HL-60/S4 treated with retinoic acid at 250 ng/mL for 4 days and 3 days (cell line): Measurements from ENCODE around the gene CPSF7.
"Not testable (repeated sequence)": the region's sequence is repeated elsewhere in the genome, so short reads cannot be mapped to it uniquely, and the experiment has no call there.

Experiments used
- in situ Hi-C: fragments of 300-500 bp; cut with MboI; formaldehyde crosslinking; loops from 2 replicates; pipeline ENCODE4 v1.7.0; 2022; ENCODE audit warnings: low sequenced_read_pairs

The CPSF7 gene

DNA sequence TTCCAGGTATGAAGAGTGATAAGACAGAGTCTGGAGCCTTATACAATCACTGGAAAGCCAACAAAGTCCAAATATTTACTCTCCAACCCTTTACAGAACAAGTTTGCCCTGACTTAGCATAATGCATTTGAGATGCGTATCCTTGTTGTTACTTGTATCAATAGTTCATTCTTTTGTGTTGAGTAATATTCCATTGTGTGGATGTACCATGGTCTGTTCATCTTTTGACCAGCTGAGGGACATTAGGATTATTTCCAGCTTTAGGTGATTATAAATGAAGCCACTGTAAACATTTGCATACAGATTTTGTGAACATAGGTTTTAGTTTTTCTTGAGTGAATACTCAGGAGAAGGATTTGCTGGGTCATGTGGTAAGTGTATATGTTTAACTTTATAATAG, 9.8 kb upstream of the CPSF7 start:
- in situ Hi-C loops: no loop called here

DNA sequence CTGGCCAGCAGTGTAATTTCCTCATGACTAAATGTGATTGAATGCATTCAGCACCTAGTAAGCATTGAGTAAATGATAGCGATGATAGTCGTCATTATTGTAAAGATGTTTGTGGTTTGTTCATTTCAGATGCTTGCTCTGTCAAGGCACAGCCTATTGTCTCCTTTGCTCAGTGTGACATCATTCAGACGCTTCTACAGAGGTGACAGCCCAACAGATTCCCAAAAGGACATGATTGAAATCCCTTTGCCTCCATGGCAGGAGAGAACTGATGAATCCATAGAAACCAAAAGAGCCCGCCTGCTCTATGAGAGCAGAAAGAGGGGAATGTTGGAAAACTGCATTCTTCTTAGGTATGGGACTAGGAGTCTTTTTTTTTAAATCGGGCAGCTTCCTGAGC, 7.7 kb upstream of the CPSF7 start:
- in situ Hi-C loops: no loop called here

GRCh38 chr11:61430839-61431238, 1.1 kb upstream of the CPSF7 start:
- in situ Hi-C loops: not testable (repeated sequence)

GRCh38 chr11:61429346-61429690, 457 bp downstream of the CPSF7 start:
- in situ Hi-C loops: no loop called here

DNA sequence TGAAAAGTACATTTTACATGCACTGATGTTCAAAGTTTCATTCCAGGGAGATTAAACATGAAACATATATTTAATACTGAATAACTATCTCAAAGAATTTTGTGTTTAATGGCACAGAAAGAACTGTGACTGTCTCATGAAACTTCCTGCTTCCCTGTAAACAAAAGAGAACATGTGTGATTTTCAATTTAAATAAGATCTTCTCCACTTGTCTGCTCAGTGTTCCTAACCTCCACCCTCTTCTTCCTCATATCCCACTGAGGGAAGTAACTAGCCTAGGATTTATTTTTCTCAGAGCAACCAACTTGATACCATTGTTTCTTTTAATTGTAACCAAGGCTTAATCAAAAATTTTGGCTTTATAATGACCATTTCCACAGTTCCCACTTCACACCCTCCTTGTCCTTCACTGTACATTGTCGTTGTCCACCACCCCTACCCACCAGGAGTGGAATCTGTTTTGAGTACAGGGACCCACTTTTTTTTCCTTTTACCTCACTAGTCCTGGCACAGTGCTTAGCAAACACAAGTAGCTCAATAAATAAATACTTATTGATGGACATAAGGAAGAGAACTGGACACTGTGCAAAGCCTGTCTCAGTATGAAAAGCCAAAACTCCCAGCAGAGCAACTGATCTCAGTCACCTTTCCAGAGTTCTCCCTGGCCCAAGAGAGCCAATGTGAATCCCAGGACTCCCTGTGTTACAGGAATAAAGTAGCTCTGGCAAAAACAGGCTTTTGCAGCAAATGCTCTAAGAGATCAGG, 4.2 kb downstream of the CPSF7 start:
- in situ Hi-C loops: no loop called here

DNA sequence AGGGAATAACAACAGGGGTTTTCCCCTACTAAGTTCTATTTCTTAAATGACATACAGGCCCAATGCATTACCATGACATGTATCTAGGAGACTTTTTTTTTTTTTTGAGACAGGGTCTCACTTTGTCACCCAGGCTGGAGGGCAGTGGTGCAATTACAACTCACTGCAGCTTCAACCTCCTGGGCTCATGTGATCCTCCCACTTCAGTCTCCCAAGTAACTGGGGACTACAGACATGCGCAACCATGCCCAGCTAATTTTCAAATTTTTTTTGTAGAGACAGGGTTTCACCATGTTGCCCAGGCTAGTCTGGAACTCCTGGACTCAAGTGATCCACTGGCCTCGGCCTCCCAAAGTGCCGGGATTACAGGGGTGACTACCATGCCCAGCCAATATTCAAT, 7.5 kb downstream of the CPSF7 start:
- in situ Hi-C loops: no loop called here

DNA sequence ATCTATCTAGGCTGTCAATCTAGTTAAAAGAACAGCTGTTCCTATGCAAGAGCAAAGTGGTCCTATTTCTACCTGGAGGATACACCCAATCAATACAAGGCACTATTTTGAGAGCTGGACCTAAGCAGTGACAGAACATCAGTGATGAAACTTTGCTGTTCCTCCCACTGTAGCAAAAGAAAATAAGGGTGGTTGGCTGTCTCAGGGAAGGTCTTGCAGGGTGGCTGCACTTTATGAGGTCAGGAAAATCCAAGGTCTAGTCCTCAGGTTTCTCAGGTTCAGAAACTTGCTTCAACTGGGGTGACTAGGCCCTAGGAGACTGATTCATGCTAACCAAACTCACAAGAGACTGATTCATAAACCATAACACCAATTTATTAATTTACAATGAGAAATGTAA, 11.6 kb downstream of the CPSF7 start:
- in situ Hi-C loops: no loop called here

- in situ Hi-C loops: no loop called here
Observed at GRCh38 chr11:61417670-61418069, 12.1 kb downstream of the CPSF7 start.

DNA sequence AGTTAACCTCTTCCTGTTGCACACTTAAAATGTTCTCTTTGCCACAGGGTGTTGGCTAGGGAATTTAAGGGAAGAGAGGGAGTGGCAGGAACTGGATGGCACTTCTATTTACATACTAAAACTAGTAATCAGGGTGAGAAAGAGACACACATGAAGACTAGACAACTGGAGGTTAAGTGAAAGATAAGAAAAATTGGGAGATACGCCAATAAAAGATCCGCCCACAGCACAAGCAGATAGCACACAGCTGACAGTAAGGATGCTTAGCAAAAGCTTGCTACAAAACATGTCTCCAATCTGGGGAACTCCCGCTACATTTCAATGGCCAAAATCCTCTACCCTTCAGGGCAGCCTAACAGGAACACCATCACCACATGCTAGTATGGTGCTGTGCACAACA, 12.8 kb downstream of the CPSF7 start:
- in situ Hi-C loops: no loop called here

- in situ Hi-C loops: no loop called here
Observed at GRCh38 chr11:61415381-61415780, 14.4 kb downstream of the CPSF7 start.

DNA sequence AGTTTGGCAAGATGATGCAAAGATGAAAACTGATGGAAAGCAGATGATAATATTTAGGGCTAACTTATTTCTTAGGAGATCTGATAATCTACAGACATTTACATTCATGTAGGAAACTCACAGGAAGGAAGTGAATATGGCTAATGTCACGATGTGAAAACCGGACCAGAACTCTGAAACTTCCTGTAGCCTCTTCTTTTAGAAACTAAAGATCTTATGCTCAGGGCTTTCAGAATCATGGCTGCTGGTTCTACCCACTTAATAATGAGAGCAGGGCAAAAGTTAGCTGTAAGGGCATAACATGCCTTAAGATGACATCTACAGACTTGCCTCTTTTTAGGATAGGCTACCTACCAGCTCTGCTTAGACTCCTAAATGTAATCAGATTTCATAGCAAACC, 15.2 kb downstream of the CPSF7 start:
- in situ Hi-C loops: no loop called here

DNA sequence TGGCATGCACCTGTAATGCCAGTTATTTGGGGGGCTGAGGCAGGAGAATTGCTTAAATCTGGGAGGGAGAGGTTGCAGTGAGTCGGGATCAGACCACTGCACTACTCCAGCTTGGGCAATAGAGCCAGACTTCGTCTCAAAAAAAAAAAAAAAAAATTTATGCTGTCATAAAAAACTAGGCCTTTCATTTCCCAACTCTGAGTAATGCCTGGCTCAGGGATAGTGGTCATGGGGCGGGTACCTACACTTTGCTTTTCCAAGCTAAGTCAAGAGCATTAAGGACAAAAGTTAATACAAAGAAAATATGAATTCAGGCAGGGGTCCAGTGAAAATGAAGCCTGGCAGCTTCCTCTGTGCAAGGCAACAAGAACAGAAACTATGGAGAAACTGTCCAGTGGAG, 16.3 kb downstream of the CPSF7 start:
- in situ Hi-C loops: no loop called here

DNA sequence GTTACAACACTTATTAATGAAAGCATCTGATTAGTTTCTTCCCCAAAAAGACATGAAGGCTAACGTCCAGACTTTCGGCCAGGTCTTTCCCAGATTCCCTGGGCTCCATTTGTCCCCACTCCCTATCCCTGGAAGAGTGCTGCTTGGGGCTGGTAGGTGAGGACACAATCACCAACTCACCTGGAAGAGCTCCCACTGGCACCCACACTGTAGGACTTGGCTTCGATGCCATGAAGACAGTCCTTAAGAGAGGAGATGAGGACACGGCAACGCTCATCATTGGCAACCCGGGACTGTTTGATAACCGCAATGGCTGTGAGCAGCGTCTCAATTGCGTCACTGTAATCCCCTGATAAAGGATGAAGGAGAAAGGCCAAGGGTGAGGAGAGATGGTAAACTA, 18.2 kb downstream of the CPSF7 start:
- in situ Hi-C loops: no loop called here

DNA sequence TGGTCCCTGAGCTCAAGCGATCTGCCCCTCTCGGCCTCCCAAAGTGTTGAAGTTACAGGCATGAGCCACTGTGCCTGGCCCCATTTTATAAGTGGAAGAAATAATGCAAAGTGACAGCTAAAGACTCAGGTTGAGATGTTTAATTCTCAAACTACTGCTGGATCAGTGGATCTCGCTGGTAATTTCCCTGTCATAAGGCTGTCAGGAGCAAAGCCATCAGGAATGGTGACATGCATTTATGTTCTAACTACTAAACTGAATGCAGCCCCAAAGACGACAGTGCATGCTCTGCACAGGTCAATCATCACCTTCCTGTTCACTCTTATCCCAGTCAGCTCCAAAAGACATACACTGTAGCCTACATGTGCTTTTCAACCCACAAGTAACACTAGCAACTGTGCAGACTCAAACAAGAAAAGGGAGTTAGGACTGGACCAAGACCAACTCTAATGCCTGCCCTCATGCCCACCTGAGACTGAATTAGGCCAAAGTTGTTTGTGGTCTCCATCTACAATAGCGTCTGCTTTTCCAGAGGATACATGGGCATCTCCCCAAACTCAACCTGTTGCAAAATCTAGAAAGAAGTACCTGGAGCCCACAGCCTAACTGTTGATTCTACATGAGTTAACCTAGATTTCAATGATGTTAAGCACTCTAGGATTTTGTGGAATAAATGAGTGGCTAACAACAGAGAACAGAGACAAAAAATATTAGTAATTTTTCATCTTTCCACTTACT, 22.6 kb downstream of the CPSF7 start:
- in situ Hi-C loops: no loop called here

DNA sequence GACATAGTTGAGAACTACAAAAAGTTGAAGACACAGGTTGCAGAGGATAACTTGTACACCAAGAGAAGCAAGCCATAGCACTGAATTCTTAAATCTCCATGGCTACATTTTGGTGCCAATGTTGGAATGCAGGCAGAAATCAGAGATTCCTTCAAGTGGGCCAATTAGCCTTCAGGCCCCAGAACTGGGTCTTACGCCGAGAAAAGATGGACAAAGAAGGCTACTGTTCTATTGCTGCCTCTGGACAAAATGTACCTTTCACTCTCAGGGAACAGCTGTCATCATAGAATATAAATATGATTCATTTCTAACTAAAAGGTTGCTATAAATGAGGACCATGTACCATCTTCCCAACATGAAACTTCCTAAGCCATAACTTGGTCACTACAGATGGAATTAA, 23.7 kb downstream of the CPSF7 start:
- in situ Hi-C loops: no loop called here

DNA sequence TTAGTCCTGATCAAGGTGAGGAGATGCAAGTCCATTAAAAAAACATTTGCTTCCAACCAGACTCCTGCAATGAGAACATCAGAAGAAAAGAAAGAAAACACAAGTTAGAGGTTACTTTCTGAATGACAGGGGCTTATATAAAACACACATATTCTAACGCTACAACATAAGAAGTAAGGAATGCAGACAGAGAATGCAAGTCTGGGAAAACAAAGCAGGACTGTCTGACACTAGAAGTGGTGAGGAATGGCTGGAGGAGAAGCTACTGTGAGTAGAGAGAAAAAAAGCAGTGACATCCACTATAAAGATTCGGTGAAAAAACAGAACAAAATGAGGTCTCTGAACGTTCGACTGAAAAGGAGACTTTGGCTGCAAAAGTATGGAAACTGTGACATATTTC, 25.1 kb downstream of the CPSF7 start:
- in situ Hi-C loops: no loop called here

DNA sequence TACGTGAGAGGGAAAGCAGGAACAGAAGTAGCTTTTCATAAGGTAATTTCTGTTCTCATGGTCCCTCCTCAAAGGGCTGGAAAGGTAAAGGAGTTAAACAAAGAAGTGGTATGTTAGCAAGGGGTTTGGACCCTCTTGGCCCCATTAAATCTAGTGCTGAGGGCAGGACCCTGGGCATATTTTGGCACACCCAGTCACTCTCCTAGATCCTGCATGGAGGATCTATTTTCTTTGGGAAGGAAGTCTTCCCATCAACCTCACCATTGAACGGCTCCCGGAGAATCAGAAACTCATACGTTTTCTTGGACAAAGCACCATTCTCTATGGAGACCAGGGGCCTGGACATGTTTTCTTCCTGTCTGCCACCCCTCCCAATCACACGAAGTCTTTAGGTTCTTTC, 25.7 kb downstream of the CPSF7 start:
- in situ Hi-C loops: no loop called here

GRCh38 chr11:61403658-61404057, 26.1 kb downstream of the CPSF7 start:
- in situ Hi-C loops: no loop called here

- in situ Hi-C loops: no loop called here
Observed at GRCh38 chr11:61401573-61401972, 28.2 kb downstream of the CPSF7 start.

DNA sequence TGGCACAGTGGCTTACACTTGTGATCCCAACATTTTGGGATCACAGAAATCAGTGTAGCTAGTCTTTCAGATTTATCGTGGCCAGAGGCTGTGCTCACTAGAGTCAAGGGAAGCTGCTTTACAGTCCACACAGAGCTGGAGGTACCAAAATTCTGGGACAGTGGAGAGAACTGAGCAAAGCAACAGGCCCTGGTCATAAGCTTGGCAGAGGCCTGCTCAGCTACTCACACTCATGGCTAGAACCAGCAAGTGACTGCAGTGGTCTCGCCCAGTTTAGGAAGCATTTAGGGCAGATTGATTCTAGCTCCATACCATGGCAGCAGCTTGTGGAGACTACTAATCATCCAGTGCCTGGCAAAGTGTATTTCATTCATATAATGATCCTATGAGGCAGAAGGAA, 28.6 kb downstream of the CPSF7 start:
- in situ Hi-C loops: no loop called here

- in situ Hi-C loops: no loop called here
Observed at GRCh38 chr11:61392981-61393595, 36.7 kb downstream of the CPSF7 start.

DNA sequence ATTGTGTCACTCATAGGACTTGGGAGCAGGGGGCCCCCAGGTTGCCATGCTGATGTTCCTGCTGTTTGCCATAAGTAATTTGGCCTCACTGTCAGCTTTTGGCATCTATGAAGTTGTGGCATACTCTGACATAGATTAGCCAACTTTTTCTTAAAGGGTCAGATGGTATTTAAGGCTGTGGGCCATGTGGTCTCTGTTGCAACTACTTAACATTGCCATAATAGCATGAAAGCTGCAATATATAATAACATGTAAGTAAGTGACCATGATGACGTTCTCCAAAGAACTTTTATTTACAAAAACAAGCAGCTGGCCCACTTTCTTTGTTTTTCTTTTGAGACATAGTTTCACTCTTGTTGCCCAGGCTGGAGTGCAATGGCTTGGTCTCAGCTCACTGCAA, 39.6 kb downstream of the CPSF7 start:
- in situ Hi-C loops: no loop called here
